Left ventricle myocardium inferior (tissue), 1 donor: ENCODE results near the gene LAPTM5. TPM values are rescaled to one million over a fixed set of nuclear protein-coding genes. Genes with fewer than 3 reads are reported as not detected.

Experiments used
- DNase-seq: peaks from one replicate; pipeline ENCODE4 v3.0.0-alpha.2; 2020
- H3K27ac ChIP-seq: fragments of 200-600 bp; replicated peaks from 2 replicates; pipeline ENCODE4 v1.8.0; 2021
- H3K27me3 ChIP-seq: fragments of 200-600 bp; 2 replicates; pipeline ENCODE4 v1.8.0; 2021; ENCODE audit warnings: low read depth
- H3K36me3 ChIP-seq: fragments of 200-600 bp; 2 replicates; pipeline ENCODE4 v1.8.0; 2021
- H3K4me1 ChIP-seq: fragments of 200-600 bp; 2 replicates; pipeline ENCODE4 v1.8.0; 2021
- H3K4me3 ChIP-seq: fragments of 200-600 bp; 2 replicates; pipeline ENCODE4 v1.8.0; 2021; ENCODE audit warnings: mild to moderate bottlenecking, moderate library complexity
- H3K9me3 ChIP-seq: fragments of 200-600 bp; replicated peaks from 2 replicates; pipeline ENCODE4 v1.8.0; 2021
- CTCF ChIP-seq: fragments of 200-600 bp; IDR thresholded peaks from 2 replicates; pipeline ENCODE4 v1.8.0; 2021; ENCODE audit warnings: antibody characterized with exemption, mild to moderate bottlenecking, borderline replicate concordance
- intact Hi-C: fragments of 100-400 bp; cut with micrococcal nuclease; formaldehyde crosslinking; loops from one replicate; pipeline ENCODE4 v1.11.0; 2022
- total RNA-seq: library from RNA; stranded (reverse); fragmentation: NEBNext Ultra II Directional; extraction: Animal tissue kit (Norgen Biotek cat#: 25700); gene quantifications from one replicate; pipeline ENCODE4 v1.2.1, GENCODE V29; 2021
- donor health status: DM: no; HTN: yes; CAD: no; lungs with severe emphysema.

Gene LAPTM5
- total RNA-seq, 1 donor from 2014 or later, result 18.8 TPM

GRCh38 chr1:30773722-30774358 lies 16.3 kb upstream of the LAPTM5 start:
- intact Hi-C loops, result no loop called here
- TF ChIP-seq CTCF, result no peak

GRCh38 chr1:30771005-30771404 lies 13.4 kb upstream of the LAPTM5 start:
- Histone ChIP-seq H3K4me3 (no peak overlapping the region), H3K4me1 (no peaks in the 10 kb centered on the region), H3K9me3 (no peaks in the 10 kb centered on the region), H3K36me3 (no peaks in the 10 kb centered on the region), H3K27ac (no peak overlapping the region), H3K27me3 (peaks cover 9% of the 10 kb centered on the region)
- intact Hi-C loops, result no loop called here
- no peak for TF ChIP-seq CTCF
- DNase-seq, result no peak

More at GRCh38 chr1:30773722-30774358, 16.3 kb upstream of the LAPTM5 start:
- DNase-seq, result no peak
- no peak overlapping the region for H3K27ac ChIP-seq
- no peaks in the 10 kb centered on the region for H3K9me3 ChIP-seq
- H3K4me3 ChIP-seq, result no peak overlapping the region
- peaks cover 9% of the 10 kb centered on the region for H3K27me3 ChIP-seq
- H3K36me3 ChIP-seq, result no peaks in the 10 kb centered on the region
- no peaks in the 10 kb centered on the region for H3K4me1 ChIP-seq

GRCh38 chr1:30770150-30770549 lies 12.6 kb upstream of the LAPTM5 start:
- no peaks in the 10 kb centered on the region for H3K4me1 ChIP-seq
- H3K9me3 ChIP-seq, result no peaks in the 10 kb centered on the region
- intact Hi-C loops, result no loop called here
- H3K36me3 ChIP-seq, result no peaks in the 10 kb centered on the region
- H3K27me3 ChIP-seq, result peaks cover 9% of the 10 kb centered on the region
- H3K4me3 ChIP-seq, result no peak overlapping the region
- DNase-seq, result no peak
- no peak for TF ChIP-seq CTCF
- H3K27ac ChIP-seq, result no peak overlapping the region

- intact Hi-C loops, result no loop called here
- DNase-seq, result no peak
- no peak overlapping the region for H3K4me3 ChIP-seq
Measured at GRCh38 chr1:30768830-30769718, 11.5 kb upstream of the LAPTM5 start.

More at GRCh38 chr1:30768830-30769718, 11.5 kb upstream of the LAPTM5 start:
- no peaks in the 10 kb centered on the region for H3K9me3 ChIP-seq
- H3K4me1 ChIP-seq, result no peaks in the 10 kb centered on the region
- TF ChIP-seq CTCF, result no peak
- H3K27ac ChIP-seq, result no peak overlapping the region
- no peaks in the 10 kb centered on the region for H3K36me3 ChIP-seq
- H3K27me3 ChIP-seq, result peaks cover 9% of the 10 kb centered on the region
